Subcutaneous adipose tissue (tissue), 4 donors: ENCODE results near the gene JAK3. TPM values are rescaled to one million over a fixed set of nuclear protein-coding genes. Genes with fewer than 3 reads are reported as not detected.

Experiments used
- total RNA-seq, 4 donors: library from RNA; depleted of rRNA; stranded (reverse); fragments of >200 nt; gene quantifications; one replicate each; pipeline ENCODE4 v1.1.0, GENCODE V29; 2016
- TF ChIP-seq, protein P1 (sequence below): fragments of 450-650 bp; IDR thresholded peaks from one replicate; pipeline ENCODE4 v1.5.1; 2016; ENCODE audit warnings: low read depth, mild to moderate bottlenecking, control low read depth, antibody characterized with exemption, moderate library complexity

JAK3 gene
- total RNA-seq, 4 donors from 2014 or later = 2.3 to 5.1 (median 3.9) TPM

DNA sequence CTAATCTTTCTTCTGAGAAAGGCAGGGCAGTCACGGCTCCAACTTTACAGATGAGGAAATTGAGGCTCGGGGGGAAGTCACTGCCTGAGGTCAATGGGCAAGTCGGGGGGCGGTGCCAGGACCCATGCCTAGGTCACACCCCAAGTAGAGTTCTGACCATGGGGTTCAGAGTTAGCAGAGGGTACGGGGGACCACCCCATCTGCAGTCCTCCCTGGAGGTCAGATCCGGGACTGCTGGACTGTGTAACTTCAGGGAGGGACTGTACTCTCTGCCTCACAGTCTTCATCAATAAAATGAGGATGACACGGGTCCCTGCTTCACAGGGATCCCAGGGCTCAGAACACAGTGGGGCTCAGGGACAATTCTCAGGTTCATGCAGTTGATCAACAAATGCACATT lies 31.7 kb upstream of the JAK3 start:
- TF ChIP-seq, protein P1, sequence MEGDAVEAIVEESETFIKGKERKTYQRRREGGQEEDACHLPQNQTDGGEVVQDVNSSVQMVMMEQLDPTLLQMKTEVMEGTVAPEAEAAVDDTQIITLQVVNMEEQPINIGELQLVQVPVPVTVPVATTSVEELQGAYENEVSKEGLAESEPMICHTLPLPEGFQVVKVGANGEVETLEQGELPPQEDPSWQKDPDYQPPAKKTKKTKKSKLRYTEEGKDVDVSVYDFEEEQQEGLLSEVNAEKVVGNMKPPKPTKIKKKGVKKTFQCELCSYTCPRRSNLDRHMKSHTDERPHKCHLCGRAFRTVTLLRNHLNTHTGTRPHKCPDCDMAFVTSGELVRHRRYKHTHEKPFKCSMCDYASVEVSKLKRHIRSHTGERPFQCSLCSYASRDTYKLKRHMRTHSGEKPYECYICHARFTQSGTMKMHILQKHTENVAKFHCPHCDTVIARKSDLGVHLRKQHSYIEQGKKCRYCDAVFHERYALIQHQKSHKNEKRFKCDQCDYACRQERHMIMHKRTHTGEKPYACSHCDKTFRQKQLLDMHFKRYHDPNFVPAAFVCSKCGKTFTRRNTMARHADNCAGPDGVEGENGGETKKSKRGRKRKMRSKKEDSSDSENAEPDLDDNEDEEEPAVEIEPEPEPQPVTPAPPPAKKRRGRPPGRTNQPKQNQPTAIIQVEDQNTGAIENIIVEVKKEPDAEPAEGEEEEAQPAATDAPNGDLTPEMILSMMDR = no peak

DNA sequence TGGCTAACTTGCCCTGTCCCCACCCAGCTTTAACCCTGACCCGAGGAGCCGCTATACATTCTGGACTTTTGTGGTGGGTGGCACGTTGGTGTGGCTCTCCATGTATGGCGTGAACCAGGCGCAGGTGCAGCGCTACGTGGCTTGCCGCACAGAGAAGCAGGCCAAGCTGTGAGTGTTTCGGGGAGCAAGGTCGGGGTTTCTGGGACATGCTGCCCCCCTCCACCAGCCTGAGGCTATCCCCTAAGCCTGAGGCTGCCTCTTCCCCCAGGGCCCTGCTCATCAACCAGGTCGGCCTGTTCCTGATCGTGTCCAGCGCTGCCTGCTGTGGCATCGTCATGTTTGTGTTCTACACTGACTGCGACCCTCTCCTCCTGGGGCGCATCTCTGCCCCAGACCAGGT lies 29.9 kb upstream of the JAK3 start:
- TF ChIP-seq, protein P1 = no peak

DNA sequence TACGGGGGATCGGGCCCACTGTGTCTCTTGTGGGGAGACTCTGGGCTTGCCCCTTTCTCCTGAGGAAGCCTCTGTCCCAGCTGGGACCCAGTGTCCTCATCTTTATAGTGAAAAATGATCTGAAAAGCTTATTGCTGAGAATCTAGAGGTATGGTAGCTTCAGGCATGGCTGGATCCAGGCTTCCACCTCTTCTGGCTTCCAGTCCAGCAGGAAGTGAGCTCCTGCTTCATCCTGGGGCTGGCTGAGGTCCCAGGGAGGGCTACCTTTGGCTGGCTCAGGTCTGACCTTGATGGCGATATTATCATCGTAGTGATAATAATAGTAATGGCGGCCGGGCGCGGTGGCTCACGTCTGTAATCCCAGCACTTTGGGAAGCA lies 27.0 kb upstream of the JAK3 start:
- TF ChIP-seq, protein P1 = no peak

DNA sequence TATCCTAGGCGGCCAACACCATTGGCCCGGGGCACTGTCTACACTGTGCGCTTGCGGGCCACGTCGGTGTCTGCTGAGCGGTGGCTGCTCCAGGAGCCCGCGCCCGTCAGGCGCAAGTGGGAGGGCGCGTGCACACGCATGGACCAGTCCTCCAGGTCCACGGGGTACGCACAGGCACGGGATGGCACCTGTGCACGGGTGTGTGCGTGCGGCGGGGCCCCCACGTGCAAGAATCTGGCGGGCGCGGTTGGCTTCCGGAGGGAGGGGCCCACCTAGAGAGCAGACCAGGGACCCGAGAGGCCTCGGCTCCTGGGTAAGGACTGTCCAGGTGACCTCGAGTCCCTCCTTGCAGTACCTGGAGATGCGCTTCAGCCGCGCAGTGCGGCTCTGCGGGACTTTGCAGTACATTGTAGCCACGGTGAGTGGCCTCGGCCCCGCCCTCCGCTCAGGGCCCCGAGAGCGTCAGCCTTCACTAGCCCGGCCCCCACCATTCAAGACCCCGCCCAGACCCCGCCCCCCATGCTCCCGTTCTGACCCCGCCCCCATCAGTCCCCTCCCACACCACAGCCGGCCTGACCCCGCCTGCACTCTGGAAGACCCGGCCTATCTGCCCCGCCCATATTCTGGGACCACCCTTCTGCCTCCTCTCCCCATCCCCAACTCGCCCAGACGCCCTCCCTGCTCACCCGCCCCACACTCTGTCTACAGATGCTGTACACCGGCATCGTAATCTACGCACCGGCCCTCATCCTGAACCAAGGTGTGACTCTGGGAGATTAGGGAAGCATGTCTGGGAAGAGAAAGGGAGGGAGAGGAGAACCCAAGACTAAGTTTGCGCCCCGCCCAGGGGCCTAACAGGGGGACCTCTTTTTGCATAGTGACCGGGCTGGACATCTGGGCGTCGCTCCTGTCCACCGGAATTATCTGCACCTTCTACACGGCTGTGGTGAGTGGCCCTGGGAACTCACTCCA lies 26.3 kb upstream of the JAK3 start:
- TF ChIP-seq, protein P1 = no peak

DNA sequence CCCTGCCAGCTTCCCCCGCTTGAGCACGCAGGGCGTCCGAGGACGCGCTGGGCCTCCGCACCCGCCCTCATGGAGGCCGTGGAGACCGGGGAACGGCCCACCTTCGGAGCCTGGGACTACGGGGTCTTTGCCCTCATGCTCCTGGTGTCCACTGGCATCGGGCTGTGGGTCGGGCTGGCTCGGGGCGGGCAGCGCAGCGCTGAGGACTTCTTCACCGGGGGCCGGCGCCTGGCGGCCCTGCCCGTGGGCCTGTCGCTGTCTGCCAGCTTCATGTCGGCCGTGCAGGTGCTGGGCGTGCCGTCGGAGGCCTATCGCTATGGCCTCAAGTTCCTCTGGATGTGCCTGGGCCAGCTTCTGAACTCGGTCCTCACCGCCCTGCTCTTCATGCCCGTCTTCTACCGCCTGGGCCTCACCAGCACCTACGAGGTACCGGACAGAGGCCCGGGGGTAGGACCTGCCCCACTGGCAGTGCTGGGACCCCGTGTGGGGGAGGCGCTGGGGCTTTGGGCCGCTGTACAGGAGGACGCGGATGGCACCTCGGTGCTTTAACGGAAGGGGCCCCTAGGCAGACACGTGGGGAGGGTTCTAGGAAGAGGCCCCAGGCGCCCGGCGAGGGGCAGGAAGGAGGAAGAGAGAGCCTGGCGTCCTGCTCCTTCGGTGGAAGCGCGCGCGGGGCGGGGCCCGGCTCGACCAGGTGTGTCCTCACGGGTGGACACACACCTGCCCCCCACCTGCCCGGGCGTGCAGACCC lies 24.6 kb upstream of the JAK3 start:
- TF ChIP-seq, protein P1 = no peak

DNA sequence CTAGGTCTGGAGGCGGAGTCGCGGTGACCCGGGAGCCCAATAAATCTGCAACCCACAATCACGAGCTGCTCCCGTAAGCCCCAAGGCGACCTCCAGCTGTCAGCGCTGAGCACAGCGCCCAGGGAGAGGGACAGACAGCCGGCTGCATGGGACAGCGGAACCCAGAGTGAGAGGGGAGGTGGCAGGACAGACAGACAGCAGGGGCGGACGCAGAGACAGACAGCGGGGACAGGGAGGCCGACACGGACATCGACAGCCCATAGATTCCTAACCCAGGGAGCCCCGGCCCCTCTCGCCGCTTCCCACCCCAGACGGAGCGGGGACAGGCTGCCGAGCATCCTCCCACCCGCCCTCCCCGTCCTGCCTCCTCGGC lies 24.1 kb upstream of the JAK3 start, which contains the start of gene SLC5A5:
Gene SLC5A5, plus strand, starts transcription at position 68 of the 373 bp plus-strand sequence. CDS start 375 bp downstream, outside the sequence.
- TF ChIP-seq, protein P1 = no peak
